HepG2 (cell line): ENCODE data around the gene FKBP14. TPM values are rescaled to one million over a fixed set of nuclear protein-coding genes. Genes with fewer than 3 reads are reported as not detected.

ENCODE experiments used
- ATAC-seq: fragments of 200-7000 bp; cut with Tn5 transposase; 3 replicates; pipeline ENCODE4 v1.9.1; 2020; ENCODE audit warnings: mild to moderate bottlenecking, moderate library complexity
- BruUV-seq: library from RNA; stranded (reverse); fragments of 400-500 nt; replicated peaks from 2 replicates; lab custom pipeline; 2021; lab: Mats Ljungman, UMichigan
- CTCF ChIA-PET: fragments of 300-600 bp; formaldehyde crosslinking; extraction: SDS; loops from one replicate; lab custom pipeline; 2021; ENCODE audit warnings: low total read pairs, inconsistent platforms, low intra/inter-chr PET ratio; lab: Yijun Ruan, JAX
- POLR2A ChIA-PET: fragments of 350-600 bp; sonication (Branson Sonifier 250); formaldehyde crosslinking; loops from one replicate; lab custom pipeline; 2020; ENCODE audit warnings: antibody characterized with exemption, inconsistent platforms; lab: Yijun Ruan, JAX
- DNase-seq: peaks from one replicate; pipeline ENCODE4 v3.0.0-alpha.2; 2015; ENCODE audit warnings: low spot score
- FAIRE-seq: peaks from 3 replicates; lab custom pipeline; 2011; peaks lifted over from hg19 to GRCh38; lab: Jason Lieb, UNC
- H2AFZ ChIP-seq: one replicate; pipeline ENCODE4 v1.6.1; 2011; ENCODE audit warnings: low read length, inconsistent platforms
- H3K27ac ChIP-seq: fragments of 300-600 bp; 3 replicates; pipeline ENCODE4 v1.8.0; 2011; ENCODE audit warnings: mixed run types, mild to moderate bottlenecking, mixed read lengths, low read length, inconsistent platforms; ENCODE audit not compliant: insufficient read depth; ENCODE audit errors: extremely low read length
- H3K27me3 ChIP-seq, 2 experiments: fragments of 200-600 bp in 1 of 2; 2 replicates in 1 of 2; 3 replicates in 1 of 2; pipeline versions ENCODE4 v1.6.0 to v1.8.0; 2011; ENCODE audit warnings: low read length in 2 of 2, mild to moderate bottlenecking in 2 of 2, moderate library complexity in 2 of 2, inconsistent platforms in 1 of 2; ENCODE audit not compliant: insufficient read depth in 2 of 2, control insufficient read depth in 1 of 2
- H3K36me3 ChIP-seq, 2 experiments: fragments of 200-600 bp in 1 of 2; replicated peaks in 1 of 2; 2 replicates in 1 of 2; 3 replicates in 1 of 2; pipeline versions ENCODE4 v1.5.1 to v1.8.0; 2011; ENCODE audit warnings: low read length in 2 of 2, inconsistent platforms in 1 of 2; ENCODE audit not compliant: insufficient read depth in 2 of 2, control insufficient read depth in 1 of 2
- H3K4me1 ChIP-seq: 2 replicates; pipeline ENCODE4 v1.5.1; 2012; ENCODE audit warnings: low read length, inconsistent platforms; ENCODE audit not compliant: insufficient read depth
- H3K4me2 ChIP-seq: 2 replicates; pipeline ENCODE4 v1.6.0; 2011; ENCODE audit warnings: low read depth, low read length, inconsistent platforms
- H3K4me3 ChIP-seq, 3 experiments: fragments of 200-600 bp in 1 of 3; sonication (generic), shearing (Covaris generic) in 1 of 3; replicated peaks in 1 of 3; 2 replicates each; pipeline ENCODE4 v1.5.1; 2011 to 2016; ENCODE audit warnings: low read length in 3 of 3, inconsistent platforms in 2 of 3, low read depth in 2 of 3, mild to moderate bottlenecking in 2 of 3, control low read depth in 1 of 3, mixed read lengths in 1 of 3; ENCODE audit not compliant: insufficient read depth in 1 of 3
- H3K79me2 ChIP-seq: one replicate; pipeline ENCODE4 v1.6.1; 2011; ENCODE audit warnings: low read length, inconsistent platforms; ENCODE audit not compliant: insufficient read depth
- H3K9ac ChIP-seq: 2 replicates; pipeline ENCODE4 v1.6.0; 2011; ENCODE audit warnings: mild to moderate bottlenecking, low read depth, low read length, inconsistent platforms; ENCODE audit not compliant: insufficient read depth
- H3K9me3 ChIP-seq: 2 replicates; pipeline ENCODE4 v1.5.1; 2012; ENCODE audit warnings: mild to moderate bottlenecking, low read length
- H4K20me1 ChIP-seq: 2 replicates; pipeline ENCODE4 v1.6.0; 2011; ENCODE audit warnings: inconsistent platforms, mild to moderate bottlenecking, low read length, moderate library complexity; ENCODE audit not compliant: insufficient read depth
- CENPT ChIP-seq: sonication (generic); formaldehyde crosslinking; IDR thresholded peaks from 2 replicates; pipeline ENCODE4 v1.8.0; 2022; ENCODE audit warnings: low read depth, mild to moderate bottlenecking, moderate library complexity, missing genetic modification reagents
- HOXA5 ChIP-seq: sonication (generic); formaldehyde crosslinking; IDR thresholded peaks from 2 replicates; pipeline ENCODE4 v1.4.0; 2020; ENCODE audit warnings: missing genetic modification reagents
- IRF2 ChIP-seq: IDR thresholded peaks from 2 replicates; pipeline ENCODE4 v1.6.1; 2018; ENCODE audit warnings: missing genetic modification reagents, missing compliant biosample characterization
- KDM4B ChIP-seq: sonication (generic); formaldehyde crosslinking; IDR thresholded peaks from 2 replicates; pipeline ENCODE4 v1.4.0; 2020; ENCODE audit warnings: missing genetic modification reagents
- NFATC3 ChIP-seq: sonication (generic); formaldehyde crosslinking; IDR thresholded peaks from 2 replicates; pipeline ENCODE4 v1.5.1; 2020; ENCODE audit warnings: mild to moderate bottlenecking, missing genetic modification reagents
- NR0B2 ChIP-seq: sonication (generic); formaldehyde crosslinking; IDR thresholded peaks from 2 replicates; pipeline ENCODE4 v1.4.0; 2020; ENCODE audit warnings: mild to moderate bottlenecking, missing genetic modification reagents
- PREB ChIP-seq: sonication (generic); formaldehyde crosslinking; IDR thresholded peaks from 2 replicates; pipeline ENCODE4 v1.4.0; 2020; ENCODE audit warnings: missing genetic modification reagents
- RBFOX2 ChIP-seq: fragments of 200-400 bp; formaldehyde crosslinking; IDR thresholded peaks from 2 replicates; pipeline ENCODE4 v1.6.1; 2017; ENCODE audit warnings: low read depth, mild to moderate bottlenecking, low read length
- RXRA ChIP-seq: sonication (generic); formaldehyde crosslinking; IDR thresholded peaks from 2 replicates; pipeline ENCODE4 v1.5.1; 2020; ENCODE audit warnings: missing genetic modification reagents
- SRSF1 ChIP-seq: fragments of 200-400 bp; formaldehyde crosslinking; optimal IDR thresholded peaks from 2 replicates; pipeline ENCODE3; 2017; ENCODE audit warnings: mild to moderate bottlenecking, low read depth, low read length, moderate library complexity
- TAF1 ChIP-seq: sonication (generic); formaldehyde crosslinking; IDR thresholded peaks from 2 replicates; pipeline ENCODE4 v1.4.0; 2020; ENCODE audit warnings: missing genetic modification reagents
- ZBED4 ChIP-seq: sonication (generic); formaldehyde crosslinking; IDR thresholded peaks from 2 replicates; pipeline ENCODE4 v1.4.0; 2020; ENCODE audit warnings: missing genetic modification reagents, borderline replicate concordance
- ZBTB7A ChIP-seq: sonication (generic); formaldehyde crosslinking; IDR thresholded peaks from 2 replicates; pipeline ENCODE4 v1.8.0; 2022; ENCODE audit warnings: mild to moderate bottlenecking, missing genetic modification reagents
- ZNF225 ChIP-seq: sonication (generic); formaldehyde crosslinking; IDR thresholded peaks from 2 replicates; pipeline ENCODE4 v1.4.0; 2020; ENCODE audit warnings: mild to moderate bottlenecking, missing genetic modification reagents
- ZNF512B ChIP-seq: sonication (generic); formaldehyde crosslinking; IDR thresholded peaks from 2 replicates; pipeline ENCODE4 v1.5.1; 2020; ENCODE audit warnings: missing genetic modification reagents, mild to moderate bottlenecking, borderline replicate concordance
- ZNF660 ChIP-seq: sonication (generic); formaldehyde crosslinking; IDR thresholded peaks from 2 replicates; pipeline ENCODE4 v1.5.1; 2020; ENCODE audit warnings: mild to moderate bottlenecking, low read depth, missing genetic modification reagents, borderline replicate concordance
- ZNF841 ChIP-seq: sonication (generic); formaldehyde crosslinking; IDR thresholded peaks from 2 replicates; pipeline ENCODE4 v1.8.1; 2023; ENCODE audit warnings: missing genetic modification reagents, borderline replicate concordance
- WGBS: methylation state at CpG from one replicate; pipeline ENCODE4 v1.1.6; 2017; ENCODE audit warnings: low lambda C conversion rate; 5-methylcytosine and 5-hydroxymethylcytosine counted together
- in situ Hi-C: cut with HindIII; loops from 2 replicates; pipeline ENCODE4 v1.10.0; 2017; ENCODE audit warnings: low pct_unique_long_range_greater_than_20kb; ENCODE audit not compliant: extremely low pct_ligation_motif_present
- intact Hi-C: fragments of 100-400 bp; cut with micrococcal nuclease; formaldehyde crosslinking; loops from one replicate; pipeline ENCODE4 v1.10.0; 2022; ENCODE audit not compliant: unreplicated experiment
- polyA plus RNA-seq, 8 experiments: library from polyadenylated mRNA; depleted of rRNA in 3 of 8; stranded (reverse) in 7 of 8; unstranded in 1 of 8; fragments of >200 nt; fragmentation: Illumina TruSeq in 4 of 8; extraction: Trizol in 4 of 8; gene quantifications; 2 replicates each; pipeline versions ENCODE4 v1.2.1 to v1.2.3, GENCODE V29; 2011 to 2016; ENCODE audit warnings: low read depth in 4 of 8, missing spikeins in 1 of 8, mixed read lengths in 1 of 8; ENCODE audit not compliant: insufficient read depth in 1 of 8
- total RNA-seq, 5 experiments: library from RNA; depleted of rRNA; stranded (reverse); fragments of >200 nt; fragmentation: Illumina TruSeq; extraction: Trizol; gene quantifications; 2 replicates each; pipeline ENCODE4 v1.2.3, GENCODE V29; 2016; ENCODE audit warnings: low read depth in 1 of 5

Gene FKBP14
- total and polyA plus RNA-seq, 2 of the 13 experiments (the other 11 are each of a cell fraction or from before 2014, with no cell fraction given): 20.0 to 32.3 TPM

GRCh38 chr7:29993140-29993539 is 33.4 kb downstream of the FKBP14 start (continued):
- TF ChIP-seq PREB (CRISPR knock-in tag) (no peak), NFATC3 (CRISPR knock-in tag) (no peak), RXRA (CRISPR knock-in tag) (no peak), NR0B2 (CRISPR knock-in tag) (no peak), CENPT (no peak), SRSF1 (no peak), ZNF225 (CRISPR knock-in tag) (no peak), ZBTB7A (no peak), TAF1 (no peak)

GRCh38 chr7:29991937-29992336 is 34.6 kb downstream of the FKBP14 start:
- Histone ChIP-seq H3K9ac (no peak overlapping the region), H3K27ac (no peak overlapping the region), H2AFZ (no peak overlapping the region), H3K4me3 (no peak overlapping the region), H3K36me3 (no peaks in the 10 kb centered on the region), H3K4me2 (no peak overlapping the region), H3K4me1 (peaks cover 27% of the 10 kb centered on the region), H4K20me1 (no peaks in the 10 kb centered on the region), H3K79me2 (peaks cover 26% of the 10 kb centered on the region), H3K27me3 (no peaks in the 10 kb centered on the region), H3K9me3 (peaks cover 7% of the 10 kb centered on the region)
- in situ Hi-C loops: no loop called here
- CTCF ChIA-PET: no interaction called here
- WGBS: 88% methylated on average over 3 of the region's 5 CpGs
- ATAC-seq (no peak), DNase-seq (no peak), FAIRE-seq (no peak)
- intact Hi-C loops: no loop called here
- no TSS peak for BruUV-seq
- POLR2A ChIA-PET: interaction anchor here (1.2 kb wide), 1 partner anchor 36 kb away, joined by 5 read pairs; the partner anchor contains the start of gene PLEKHA8
- TF ChIP-seq ZNF660 (no peak), IRF2 (CRISPR knock-in tag) (no peak), ZNF841 (no peak), RBFOX2 (no peak), ZBED4 (CRISPR knock-in tag) (no peak), TAF1 (no peak), HOXA5 (CRISPR knock-in tag) (no peak), ZNF512B (CRISPR knock-in tag) (no peak), KDM4B (CRISPR knock-in tag) (no peak)
